Measurements from ENCODE around the gene LRRC49.

LRRC49 gene

GRCh38 chr15:70947351-70948335 lies 55.0 kb downstream of the LRRC49 start:
- Histone ChIP-seq H4K5ac (ENCODE audit: low read length) (no peak overlapping the region), H3K23ac (ENCODE audit: low read length) (no peak overlapping the region), H3K27me3 (ENCODE audit: insufficient read depth, low read length, poor library complexity) (no peaks in the 10 kb centered on the region), H3K4ac (ENCODE audit: low read depth, low read length) (no peak overlapping the region), H2BK120ac (ENCODE audit: low read depth, low read length) (no peak overlapping the region), H4K8ac (ENCODE audit: low read depth, low read length) (no peak overlapping the region), H3K9ac (ENCODE audit: low read length) (no peak overlapping the region), H3K79me2 (ENCODE audit: control insufficient read depth, insufficient read depth, low read length) (no peaks in the 10 kb centered on the region), H3K4me2 (ENCODE audit: low read length) (no peak overlapping the region), H3K4me1 (ENCODE audit: control insufficient read depth, low read depth, low read length) (no peaks in the 10 kb centered on the region), H3K4me3 (ENCODE audit: low read length) (no peak overlapping the region), H2BK5ac (ENCODE audit: low read length) (no peak overlapping the region), H2BK15ac (replicated peaks; ENCODE audit: low read depth) (no peak overlapping the region), H3K56ac (ENCODE audit: low read length) (no peak overlapping the region), H2AK5ac (ENCODE audit: low read length) (no peak overlapping the region), H3K36me3 (ENCODE audit: control insufficient read depth, insufficient read depth, low read length) (no peaks in the 10 kb centered on the region), H3K79me1 (ENCODE audit: low read length) (no peaks in the 10 kb centered on the region), H3K18ac (ENCODE audit: low read length) (no peak overlapping the region), H3K27ac (ENCODE audit: low read depth, low read length) (no peak overlapping the region)
- no peak for DNase-seq
- no CpG with 5 or more reads among the region's 7 CpGs for WGBS (ENCODE audit: extremely low coverage, insufficient coverage, low lambda C conversion rate)

- Histone ChIP-seq H3K4me1 (ENCODE audit: control insufficient read depth, low read depth, low read length) (no peaks in the 10 kb centered on the region), H2AK5ac (ENCODE audit: low read length) (no peak overlapping the region), H3K4ac (ENCODE audit: low read depth, low read length) (no peak overlapping the region), H3K4me3 (ENCODE audit: low read length) (no peak overlapping the region), H3K4me2 (ENCODE audit: low read length) (no peak overlapping the region), H3K9ac (ENCODE audit: low read length) (no peak overlapping the region), H3K23ac (ENCODE audit: low read length) (no peak overlapping the region), H3K27ac (ENCODE audit: low read depth, low read length) (no peak overlapping the region), H3K36me3 (ENCODE audit: control insufficient read depth, insufficient read depth, low read length) (no peaks in the 10 kb centered on the region), H3K18ac (ENCODE audit: low read length) (no peak overlapping the region), H2BK120ac (ENCODE audit: low read depth, low read length) (no peak overlapping the region), H3K79me1 (ENCODE audit: low read length) (no peaks in the 10 kb centered on the region), H4K8ac (ENCODE audit: low read depth, low read length) (no peak overlapping the region), H3K79me2 (ENCODE audit: control insufficient read depth, insufficient read depth, low read length) (no peaks in the 10 kb centered on the region), H2BK15ac (replicated peaks; ENCODE audit: low read depth) (no peak overlapping the region), H4K5ac (ENCODE audit: low read length) (no peak overlapping the region), H3K56ac (ENCODE audit: low read length) (no peak overlapping the region), H3K27me3 (ENCODE audit: insufficient read depth, low read length, poor library complexity) (no peaks in the 10 kb centered on the region), H2BK5ac (ENCODE audit: low read length) (no peak overlapping the region)
- DNase-seq: no peak
Observed at GRCh38 chr15:70950953-70951352, 58.3 kb downstream of the LRRC49 start.

GRCh38 chr15:70954171-70954570 lies 61.5 kb downstream of the LRRC49 start:
- H2BK5ac ChIP-seq (ENCODE audit: low read length): no peak overlapping the region
- no peak overlapping the region for H2AK5ac ChIP-seq (ENCODE audit: low read length)
- H3K9ac ChIP-seq (ENCODE audit: low read length): no peak overlapping the region
- no peak for DNase-seq
- H3K23ac ChIP-seq (ENCODE audit: low read length): no peak overlapping the region
- no peak overlapping the region for H2BK120ac ChIP-seq (ENCODE audit: low read depth, low read length)
- H4K5ac ChIP-seq (ENCODE audit: low read length): no peak overlapping the region
- H3K4me1 ChIP-seq (ENCODE audit: control insufficient read depth, low read depth, low read length): no peaks in the 10 kb centered on the region
- H3K18ac ChIP-seq (ENCODE audit: low read length): no peak overlapping the region
- no peak overlapping the region for H3K27ac ChIP-seq (ENCODE audit: low read depth, low read length)
- no peak overlapping the region for H2BK15ac ChIP-seq (replicated peaks; ENCODE audit: low read depth)
- no peak overlapping the region for H3K4ac ChIP-seq (ENCODE audit: low read depth, low read length)
- H4K8ac ChIP-seq (ENCODE audit: low read depth, low read length): no peak overlapping the region
- no peaks in the 10 kb centered on the region for H3K79me2 ChIP-seq (ENCODE audit: control insufficient read depth, insufficient read depth, low read length)
- H3K4me2 ChIP-seq (ENCODE audit: low read length): no peak overlapping the region
- H3K4me3 ChIP-seq (ENCODE audit: low read length): no peak overlapping the region
- H3K36me3 ChIP-seq (ENCODE audit: control insufficient read depth, insufficient read depth, low read length): no peaks in the 10 kb centered on the region
- H3K27me3 ChIP-seq (ENCODE audit: insufficient read depth, low read length, poor library complexity): no peaks in the 10 kb centered on the region
- no peak overlapping the region for H3K56ac ChIP-seq (ENCODE audit: low read length)
- no peaks in the 10 kb centered on the region for H3K79me1 ChIP-seq (ENCODE audit: low read length)
- WGBS (ENCODE audit: extremely low coverage, insufficient coverage, low lambda C conversion rate): no CpG with 5 or more reads among the region's 1 CpG

- H3K4me1 ChIP-seq (ENCODE audit: control insufficient read depth, low read depth, low read length): no peaks in the 10 kb centered on the region
- no CpG with 5 or more reads among the region's 6 CpGs for WGBS (ENCODE audit: extremely low coverage, insufficient coverage, low lambda C conversion rate)
- H3K27ac ChIP-seq (ENCODE audit: low read depth, low read length): no peak overlapping the region
- no peak overlapping the region for H3K23ac ChIP-seq (ENCODE audit: low read length)
- H3K79me2 ChIP-seq (ENCODE audit: control insufficient read depth, insufficient read depth, low read length): no peaks in the 10 kb centered on the region
- no peak overlapping the region for H2BK120ac ChIP-seq (ENCODE audit: low read depth, low read length)
- H2BK15ac ChIP-seq (replicated peaks; ENCODE audit: low read depth): no peak overlapping the region
- no peak overlapping the region for H2BK5ac ChIP-seq (ENCODE audit: low read length)
- no peak overlapping the region for H3K18ac ChIP-seq (ENCODE audit: low read length)
- H3K4me2 ChIP-seq (ENCODE audit: low read length): no peak overlapping the region
- no peak overlapping the region for H4K8ac ChIP-seq (ENCODE audit: low read depth, low read length)
- H3K79me1 ChIP-seq (ENCODE audit: low read length): no peaks in the 10 kb centered on the region
- H4K5ac ChIP-seq (ENCODE audit: low read length): no peak overlapping the region
- H3K4me3 ChIP-seq (ENCODE audit: low read length): no peak overlapping the region
- no peak overlapping the region for H3K4ac ChIP-seq (ENCODE audit: low read depth, low read length)
- no peak overlapping the region for H3K9ac ChIP-seq (ENCODE audit: low read length)
- no peak for DNase-seq
- no peak overlapping the region for H3K56ac ChIP-seq (ENCODE audit: low read length)
- H3K36me3 ChIP-seq (ENCODE audit: control insufficient read depth, insufficient read depth, low read length): no peaks in the 10 kb centered on the region
- no peaks in the 10 kb centered on the region for H3K27me3 ChIP-seq (ENCODE audit: insufficient read depth, low read length, poor library complexity)
- H2AK5ac ChIP-seq (ENCODE audit: low read length): no peak overlapping the region
Observed at GRCh38 chr15:70954733-70955132, 62.1 kb downstream of the LRRC49 start.

GRCh38 chr15:70955151-70955550 lies 62.5 kb downstream of the LRRC49 start:
- H3K4me2 ChIP-seq (ENCODE audit: low read length): no peak overlapping the region
- DNase-seq: no peak
- H3K4me1 ChIP-seq (ENCODE audit: control insufficient read depth, low read depth, low read length): no peaks in the 10 kb centered on the region

More at GRCh38 chr15:70955151-70955550, 62.5 kb downstream of the LRRC49 start:
- H2BK5ac ChIP-seq (ENCODE audit: low read length): no peak overlapping the region
- no peak overlapping the region for H2AK5ac ChIP-seq (ENCODE audit: low read length)
- H3K36me3 ChIP-seq (ENCODE audit: control insufficient read depth, insufficient read depth, low read length): no peaks in the 10 kb centered on the region
- no peak overlapping the region for H4K8ac ChIP-seq (ENCODE audit: low read depth, low read length)
- no peak overlapping the region for H3K4ac ChIP-seq (ENCODE audit: low read depth, low read length)
- H2BK120ac ChIP-seq (ENCODE audit: low read depth, low read length): no peak overlapping the region
- H3K4me3 ChIP-seq (ENCODE audit: low read length): no peak overlapping the region
- H3K23ac ChIP-seq (ENCODE audit: low read length): no peak overlapping the region
- no peaks in the 10 kb centered on the region for H3K27me3 ChIP-seq (ENCODE audit: insufficient read depth, low read length, poor library complexity)
- H3K79me1 ChIP-seq (ENCODE audit: low read length): no peaks in the 10 kb centered on the region
- H3K56ac ChIP-seq (ENCODE audit: low read length): no peak overlapping the region
- H3K27ac ChIP-seq (ENCODE audit: low read depth, low read length): no peak overlapping the region
- no peak overlapping the region for H2BK15ac ChIP-seq (replicated peaks; ENCODE audit: low read depth)
- no peak overlapping the region for H3K18ac ChIP-seq (ENCODE audit: low read length)
- no peak overlapping the region for H4K5ac ChIP-seq (ENCODE audit: low read length)
- no peak overlapping the region for H3K9ac ChIP-seq (ENCODE audit: low read length)
- no peaks in the 10 kb centered on the region for H3K79me2 ChIP-seq (ENCODE audit: control insufficient read depth, insufficient read depth, low read length)

Measured in mesendoderm (in vitro differentiated cells).